Heart right ventricle (tissue), 16 donors: ENCODE measurements around the gene C1orf167. TPM values are rescaled to one million over a fixed set of nuclear protein-coding genes. Genes with fewer than 3 reads are reported as not detected.

ENCODE experiments used
- ATAC-seq, 8 donors: fragments of 200-7000 bp; cut with Tn5 transposase; one replicate each; pipeline ENCODE4 v1.9.1; 2020; ENCODE audit warnings: mild to moderate bottlenecking in 8 of 8, moderate library complexity in 8 of 8, moderate number of reproducible peaks in 1 of 8
- DNase-seq, 2 donors: peaks; one replicate each; pipeline ENCODE4 v3.0.0-alpha.2; 2020
- H3K27ac ChIP-seq, 10 donors: fragments of 200-600 bp; sonication (generic) in 2 of 10; one replicate each; pipeline versions ENCODE4 v1.5.0 to v1.8.0; 2020 to 2022; ENCODE audit warnings: mild to moderate bottlenecking in 3 of 10
- H3K27me3 ChIP-seq, 7 donors: fragments of 200-600 bp; one replicate each; pipeline ENCODE4 v1.8.0; 2021 to 2022; ENCODE audit warnings: mild to moderate bottlenecking in 2 of 7
- H3K36me3 ChIP-seq, 9 donors: fragments of 200-600 bp; sonication (generic) in 1 of 9; one replicate each; pipeline versions ENCODE4 v1.5.0 to v1.8.0; 2020 to 2022; ENCODE audit warnings: mild to moderate bottlenecking in 2 of 9
- H3K4me1 ChIP-seq, 9 donors: fragments of 200-600 bp; sonication (generic) in 1 of 9; one replicate each; pipeline versions ENCODE4 v1.5.0 to v1.8.0; 2020 to 2022; ENCODE audit warnings: mild to moderate bottlenecking in 4 of 9
- H3K4me3 ChIP-seq, 10 donors: fragments of 200-600 bp; sonication (generic) in 2 of 10; one replicate each; pipeline versions ENCODE4 v1.5.0 to v1.8.0; 2020 to 2022; ENCODE audit warnings: mild to moderate bottlenecking in 7 of 10, moderate library complexity in 2 of 10
- H3K9me3 ChIP-seq, 11 donors: fragments of 200-600 bp in 10 of 11; sonication (generic) in 2 of 11; one replicate each; pipeline versions ENCODE4 v1.5.0 to v1.8.0; 2013 to 2022; ENCODE audit warnings: mild to moderate bottlenecking in 2 of 11, control low read depth in 1 of 11, moderate library complexity in 1 of 11
- CTCF ChIP-seq, 9 donors: fragments of 200-600 bp; sonication (generic) in 2 of 9; IDR thresholded peaks; one replicate each; pipeline versions ENCODE4 v1.5.0 to v1.8.0; 2021 to 2022; ENCODE audit warnings: antibody characterized with exemption in 9 of 9, mild to moderate bottlenecking in 5 of 9, moderate library complexity in 1 of 9
- WGBS, 2 donors: extraction: QIAGEN DNeasy Blood & Tissue Kit; methylation state at CpG; one replicate each; pipeline ENCODE4 v1.1.7; 2013; ENCODE audit warnings: inconsistent platforms in 1 of 2; 5-methylcytosine and 5-hydroxymethylcytosine counted together
- intact Hi-C, 10 donors: fragments of 100-400 bp; cut with DNase I; formaldehyde crosslinking; loops; one replicate each; pipeline versions ENCODE4 v1.11.1 to v1.14.2; 2022
- polyA plus RNA-seq, 2 donors: library from polyadenylated mRNA; stranded (reverse); fragments of 200-250 nt; gene quantifications; one replicate each; pipeline ENCODE4 v1.2.3, GENCODE V29; 2013
- total RNA-seq, 10 donors: library from RNA; stranded (reverse); fragmentation: NEBNext Ultra II Directional in 3 of 10; extraction: Animal tissue kit (Norgen Biotek cat#: 25700) in 3 of 10; gene quantifications; one replicate each; pipeline versions ENCODE4 v1.2.1 to v1.2.4, GENCODE V29; 2021 to 2023
- donor health status: Arrhythmogenic right ventricular cardiomyopathy.
- donor health status: ischemic (EF 13 %, LVEDD 7.1; RV severe dilation, severe dysfunction).
- donor health status: healthy with polysubstance abuse.
- donor health status: DM: no; HTN: yes; CAD: no.
- donor health status: DM: no; HTN: no; CAD: no.
- donor health status: ischemic (EF 25% LVEDD 6.9; RV normal size, moderate dysfunction).
- donor health status: ischemic (EF 25% LVEDD 5.7; RV mildly dilated, moderate dysfunction).
- donor health status: healthy.
- donor health status: DM: yes; HTN: yes; CAD: no.
- donor health status: Ischemic cardiomyopathy.
- donor health status: ischemic (EF 35%, LVEDD 5.7; RV mildly dilated, moderate dysfunction).
- donor health status: nonischemic (EF 11% LVEDD 7.7; RV severe dilation, severe dysfunction).
- donor health status: DM: yes; HTN: yes; CAD: no.
- donor health status: PGD.
- donor health status: ischemic (EF 29% LVEDD 5.4; RV normal size, mild dysfunction).
- donor health status: nonischemic (EF 23%, LVEDD 6.1; RV moderate dilation, normal function).

The C1orf167 gene
- total and polyA plus RNA-seq, 12 donors: 2.4 to 12.8 (median 5.7) TPM

- WGBS, 2 donors: 92 to 94% methylated on average over 12 to 15 of the region's 15 CpGs
- intact Hi-C loops: no loop called here
- no peaks in the 10 kb centered on the region for H3K27me3 ChIP-seq
- no peak overlapping the region for H3K4me3 ChIP-seq
- H3K4me1 ChIP-seq: peaks cover 0 to under 1% (median 0%) of the 10 kb centered on the region in 9 donors
- TF ChIP-seq CTCF (IDR thresholded peaks at IDR 0.05): no peak
- DNase-seq (no peak), ATAC-seq (no peak)
- no peaks in the 10 kb centered on the region for H3K9me3 ChIP-seq
- H3K27ac ChIP-seq: no peak overlapping the region
- no peaks in the 10 kb centered on the region for H3K36me3 ChIP-seq
Observed at GRCh38 chr1:11778844-11779623, 17.0 kb downstream of the C1orf167 start.

GRCh38 chr1:11779715-11780379 lies 17.9 kb downstream of the C1orf167 start:
- peaks cover 3 to 8% (median 5%) of the 10 kb centered on the region in 9 donors for H3K4me1 ChIP-seq
- H3K4me3 ChIP-seq: no peak overlapping the region
- intact Hi-C loops: loop anchor here in 1 of 10 donors (5.0 kb wide), 1 partner anchor 43 kb away; the partner anchor contains the start of gene AGTRAP
- no peak overlapping the region for H3K27ac ChIP-seq
- no peak for TF ChIP-seq CTCF (IDR thresholded peaks at IDR 0.05)
- no peaks in the 10 kb centered on the region for H3K9me3 ChIP-seq
- ATAC-seq (no peak), DNase-seq (no peak)
- no peaks in the 10 kb centered on the region for H3K27me3 ChIP-seq
- WGBS, 2 donors: 87 to 88% methylated on average over 13 of the region's 13 CpGs
- H3K36me3 ChIP-seq: no peaks in the 10 kb centered on the region

GRCh38 chr1:11780380-11781147 lies 18.6 kb downstream of the C1orf167 start:
- Histone ChIP-seq H3K4me3 (no peak overlapping the region), H3K27me3 (no peaks in the 10 kb centered on the region), H3K9me3 (no peaks in the 10 kb centered on the region), H3K36me3 (no peaks in the 10 kb centered on the region), H3K27ac (no peak overlapping the region), H3K4me1 (peaks cover 10 to 15% (median 12%) of the 10 kb centered on the region in 9 donors)
- ATAC-seq (no peak), DNase-seq (no peak)
- no peak for TF ChIP-seq CTCF (IDR thresholded peaks at IDR 0.05)
- WGBS, 2 donors: 79 to 81% methylated on average over 9 to 10 of the region's 10 CpGs
- intact Hi-C loops: loop anchor here in 1 of 10 donors (5.0 kb wide), 1 partner anchor 43 kb away; the partner anchor contains the start of gene AGTRAP

GRCh38 chr1:11781297-11781696 lies 19.3 kb downstream of the C1orf167 start:
- Histone ChIP-seq H3K36me3 (no peaks in the 10 kb centered on the region), H3K9me3 (no peaks in the 10 kb centered on the region), H3K27ac (no peak overlapping the region), H3K4me1 (peaks cover 10 to 23% (median 19%) of the 10 kb centered on the region in 9 donors), H3K27me3 (no peaks in the 10 kb centered on the region), H3K4me3 (no peak overlapping the region)
- no peak for TF ChIP-seq CTCF (IDR thresholded peaks at IDR 0.05)
- ATAC-seq: no peak
- 82 to 86% methylated on average over 12 of the region's 12 CpGs for WGBS, 2 donors
- DNase-seq: no peak
- intact Hi-C loops: loop anchor here in 1 of 10 donors (5.0 kb wide), 1 partner anchor 44 kb away; the partner anchor contains the start of gene AGTRAP
